Activated naive CD4-positive, alpha-beta T cell treated with anti-CD3 and anti-CD28 coated beads, Interleukin-2, amount 10 ng/mL, durations not matched to agents 7 days and 5 days (primary cell): ENCODE measurements around the gene ZGLP1.

Experiments used
- CTCF ChIA-PET: fragments of 350-600 bp; sonication (Branson Sonifier 250); formaldehyde crosslinking; loops from one replicate; lab custom pipeline; 2021; ENCODE audit warnings: antibody characterized with exemption; lab: Charles Lee
- DNase-seq: peaks from one replicate; pipeline ENCODE4 v3.0.0-alpha.2; 2020
- H3K27ac Mint-ChIP-seq: one replicate; pipeline ENCODE4 v1.8.0; 2021; ENCODE audit warnings: mild to moderate bottlenecking, moderate library complexity, mixed read lengths
- H3K27me3 Mint-ChIP-seq: one replicate; pipeline ENCODE4 v1.8.0; 2021; ENCODE audit warnings: mild to moderate bottlenecking, mixed read lengths
- H3K36me3 Mint-ChIP-seq: one replicate; pipeline ENCODE4 v1.8.0; 2021; ENCODE audit warnings: mixed read lengths
- H3K4me1 Mint-ChIP-seq: one replicate; pipeline ENCODE4 v1.8.0; 2021; ENCODE audit warnings: mixed read lengths
- H3K4me3 Mint-ChIP-seq: one replicate; pipeline ENCODE4 v1.8.0; 2021; ENCODE audit warnings: mild to moderate bottlenecking, moderate library complexity, mixed read lengths
- H3K9me3 Mint-ChIP-seq: one replicate; pipeline ENCODE4 v1.8.0; 2021; ENCODE audit warnings: mixed read lengths

ZGLP1 gene

DNA sequence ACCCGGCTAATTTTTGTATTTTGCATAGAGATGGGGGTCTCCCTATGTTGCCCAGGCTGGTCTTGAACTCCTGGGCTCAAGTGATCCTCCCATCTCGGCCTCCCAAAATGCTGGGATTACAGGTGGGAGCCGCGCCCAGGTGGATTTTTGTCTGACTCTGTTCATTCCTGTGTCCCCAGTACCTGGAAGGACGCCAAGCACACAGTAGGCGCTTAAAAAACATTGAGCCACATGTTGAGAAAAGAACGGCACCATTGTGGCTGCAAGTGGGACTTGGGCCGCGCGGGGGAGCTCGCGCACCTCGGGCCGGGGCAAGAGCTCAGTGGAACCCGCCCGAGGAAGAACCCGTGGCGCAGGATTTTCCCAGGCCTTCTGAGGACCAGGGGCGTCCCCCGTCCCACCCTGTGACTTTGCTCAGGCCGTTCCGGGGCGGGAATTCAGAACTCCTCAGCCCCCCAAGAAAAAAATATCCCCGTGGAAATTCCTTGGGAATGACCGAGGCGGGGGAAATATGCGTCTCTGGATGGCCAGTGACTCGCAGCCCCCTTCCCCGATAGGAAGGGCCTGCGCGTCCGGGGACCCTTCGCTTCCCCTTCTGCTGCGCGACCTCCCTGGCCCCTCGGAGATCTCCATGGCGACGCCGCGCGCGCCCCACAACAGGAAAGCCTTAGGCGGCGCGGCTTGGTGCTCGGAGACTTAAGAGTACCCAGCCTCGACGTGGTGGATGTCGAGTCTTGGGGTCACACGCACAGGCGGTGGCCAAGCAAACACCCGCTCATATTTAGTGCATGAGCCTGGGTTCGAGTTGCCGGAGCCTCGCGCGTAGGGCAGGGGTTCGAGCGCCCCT is 40.1 kb downstream of the ZGLP1 start:
- Mint-ChIP-seq H3K27ac (peak overlapping the region; percentile 89), H3K9me3 (no peaks in the 10 kb centered on the region), H3K4me3 (peak overlapping the region; percentile 79), H3K36me3 (peaks cover 3% of the 10 kb centered on the region), H3K4me1 (peaks cover 40% of the 10 kb centered on the region), H3K27me3 (peaks cover 13% of the 10 kb centered on the region)
- CTCF ChIA-PET, result interaction anchor here (0.6 to 7.3 kb wide), 14 partner anchors 9 to 157 kb away, joined by 3 to 133 read pairs (median 12); partner anchors contain the start of genes CDC37, ICAM4 and ICAM5
- peak; percentile 90 for DNase-seq

GRCh38 chr19:10268071-10268470 is 41.5 kb downstream of the ZGLP1 start:
- Mint-ChIP-seq H3K4me3 (no peak overlapping the region), H3K36me3 (no peaks in the 10 kb centered on the region), H3K9me3 (no peaks in the 10 kb centered on the region), H3K27me3 (peaks cover 13% of the 10 kb centered on the region), H3K27ac (no peak overlapping the region), H3K4me1 (peaks cover 37% of the 10 kb centered on the region)
- CTCF ChIA-PET, result interaction anchor here (0.7 to 7.3 kb wide), 4 partner anchors 8 to 124 kb away, joined by 3 to 133 read pairs (median 67); no protein-coding TSS in a partner anchor
- DNase-seq, result no peak

DNA sequence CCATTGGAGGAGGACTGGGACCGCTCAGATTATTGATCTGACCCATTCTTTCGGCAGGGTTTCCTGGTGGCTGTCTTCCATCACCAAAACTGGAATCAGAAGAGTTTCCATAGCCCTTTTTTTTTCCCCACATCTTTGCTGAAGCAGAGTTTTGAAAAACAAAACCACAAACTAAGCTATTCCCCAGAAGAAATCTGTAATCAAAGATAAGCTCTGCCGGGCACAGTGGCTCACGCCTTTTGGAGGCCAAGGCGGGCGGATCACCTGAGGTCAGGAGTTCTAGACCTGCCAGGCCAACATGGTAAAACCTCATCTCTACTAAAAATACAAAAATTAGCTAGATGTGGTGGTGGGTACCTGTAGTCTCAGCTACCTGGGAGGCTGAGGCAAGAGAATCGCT is 42.9 kb downstream of the ZGLP1 start:
- Mint-ChIP-seq H3K36me3 (no peaks in the 10 kb centered on the region), H3K27ac (no peak overlapping the region), H3K4me3 (no peak overlapping the region), H3K27me3 (peaks cover 13% of the 10 kb centered on the region), H3K4me1 (peaks cover 25% of the 10 kb centered on the region), H3K9me3 (no peaks in the 10 kb centered on the region)
- no peak for DNase-seq
- CTCF ChIA-PET, result interaction anchor here (6.6 to 7.3 kb wide), 2 partner anchors 120 to 125 kb away, joined by 69 to 133 read pairs; no protein-coding TSS in a partner anchor

DNA sequence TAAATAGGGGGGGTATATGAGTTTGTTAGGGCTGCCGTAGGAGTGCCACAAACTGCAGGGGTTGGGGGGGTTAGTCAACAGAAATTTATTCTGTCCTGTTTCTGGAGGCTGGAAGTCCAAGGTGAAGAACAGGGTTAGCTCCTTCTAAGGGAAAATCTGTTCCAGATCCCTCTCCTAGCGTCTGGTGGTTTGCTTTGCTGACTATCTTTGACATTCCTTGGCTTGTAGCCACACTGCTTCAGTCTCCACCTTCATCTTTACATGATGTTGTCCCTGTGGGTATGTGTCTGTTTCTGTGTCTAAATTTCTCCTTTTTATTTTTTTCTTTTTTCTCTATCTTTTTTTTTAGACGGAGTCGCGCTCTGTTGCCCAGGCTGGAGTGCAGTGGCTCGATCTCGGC is 46.8 kb downstream of the ZGLP1 start:
- H3K4me3 Mint-ChIP-seq, result no peak overlapping the region
- no peak overlapping the region for H3K27ac Mint-ChIP-seq

DNA sequence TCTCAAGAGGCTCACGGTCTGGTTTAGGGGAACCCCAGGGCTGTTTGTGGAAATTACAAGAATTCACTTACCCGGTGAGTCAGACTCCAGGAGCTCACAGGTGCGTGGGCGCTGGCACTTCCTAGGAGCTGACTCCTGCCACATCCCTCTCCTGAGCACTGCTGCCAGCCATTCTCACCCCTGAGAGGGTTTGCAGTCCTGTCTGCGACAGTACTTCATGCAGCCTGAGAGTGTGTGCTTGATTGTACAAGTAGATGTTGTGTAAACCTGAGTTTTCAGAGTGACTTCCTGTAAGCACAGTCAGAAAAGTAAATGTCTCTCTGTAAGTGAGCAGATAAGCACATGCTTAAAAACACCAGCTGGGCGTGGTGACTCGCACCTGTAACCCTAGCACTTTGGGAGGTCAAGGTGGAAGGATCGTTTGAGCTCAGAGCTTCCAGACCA is 49.5 kb downstream of the ZGLP1 start:
- H3K4me3 Mint-ChIP-seq, result no peak overlapping the region
- H3K4me1 Mint-ChIP-seq, result peaks cover 11% of the 10 kb centered on the region
- H3K27ac Mint-ChIP-seq, result peak overlapping the region; percentile 72
- H3K27me3 Mint-ChIP-seq, result no peaks in the 10 kb centered on the region
- no peaks in the 10 kb centered on the region for H3K9me3 Mint-ChIP-seq
- CTCF ChIA-PET, result interaction anchor here (0.9 to 7.8 kb wide), 14 partner anchors 10 to 321 kb away, joined by 3 to 140 read pairs (median 4); partner anchors contain the start of genes ICAM1 and TYK2
- peak; percentile 36 for DNase-seq
- peaks cover 31% of the 10 kb centered on the region for H3K36me3 Mint-ChIP-seq

More for the DNA sequence above, 46.8 kb downstream of the ZGLP1 start:
- DNase-seq, result no peak
- Mint-ChIP-seq H3K9me3 (no peaks in the 10 kb centered on the region), H3K27me3 (no peaks in the 10 kb centered on the region), H3K36me3 (peaks cover 15% of the 10 kb centered on the region), H3K4me1 (peaks cover 11% of the 10 kb centered on the region)
- CTCF ChIA-PET, result interaction anchor here (7.8 kb wide), 1 partner anchor 124 kb away, joined by 140 read pairs; no protein-coding TSS in a partner anchor

- DNase-seq, result peak; percentile 96
- Mint-ChIP-seq H3K4me3 (no peak overlapping the region), H3K27me3 (no peaks in the 10 kb centered on the region), H3K4me1 (peaks cover 14% of the 10 kb centered on the region), H3K36me3 (peaks cover 37% of the 10 kb centered on the region), H3K9me3 (no peaks in the 10 kb centered on the region), H3K27ac (peak overlapping the region; percentile 72)
- CTCF ChIA-PET, result interaction anchor here (0.7 to 7.8 kb wide), 25 partner anchors 9 to 322 kb away, joined by 3 to 140 read pairs (median 5); partner anchors contain the start of genes CDC37, FDX2, ICAM1 and ICAM5
These were observed 50.3 kb downstream of the ZGLP1 start for GRCh38 chr19:10259162-10259905.

- H3K9me3 Mint-ChIP-seq, result no peaks in the 10 kb centered on the region
- DNase-seq, result no peak
- no peak overlapping the region for H3K27ac Mint-ChIP-seq
- peaks cover 40% of the 10 kb centered on the region for H3K36me3 Mint-ChIP-seq
- no peak overlapping the region for H3K4me3 Mint-ChIP-seq
- H3K4me1 Mint-ChIP-seq, result peaks cover 18% of the 10 kb centered on the region
- CTCF ChIA-PET, result interaction anchor here (0.7 to 7.8 kb wide), 16 partner anchors 8 to 159 kb away, joined by 3 to 140 read pairs (median 5); partner anchors contain the start of genes CDC37, FDX2, ICAM1 and ICAM5
- H3K27me3 Mint-ChIP-seq, result no peaks in the 10 kb centered on the region
These were observed 51.4 kb downstream of the ZGLP1 start for GRCh38 chr19:10258080-10258710.

GRCh38 chr19:10256970-10257615 is 52.5 kb downstream of the ZGLP1 start:
- Mint-ChIP-seq H3K27ac (no peak overlapping the region), H3K4me3 (no peak overlapping the region), H3K9me3 (no peaks in the 10 kb centered on the region), H3K36me3 (peaks cover 40% of the 10 kb centered on the region), H3K4me1 (peaks cover 25% of the 10 kb centered on the region), H3K27me3 (no peaks in the 10 kb centered on the region)
- CTCF ChIA-PET, result interaction anchor here (0.7 to 7.8 kb wide), 6 partner anchors 13 to 179 kb away, joined by 3 to 140 read pairs (median 4); partner anchors contain the start of gene ICAM1
- no peak for DNase-seq

- CTCF ChIA-PET, result interaction anchor here (0.6 to 7.8 kb wide), 6 partner anchors 14 to 179 kb away, joined by 3 to 140 read pairs (median 3); partner anchors contain the start of gene ICAM1
- Mint-ChIP-seq H3K27me3 (peaks cover 4% of the 10 kb centered on the region), H3K36me3 (peaks cover 40% of the 10 kb centered on the region), H3K27ac (no peak overlapping the region), H3K4me3 (no peak overlapping the region), H3K9me3 (no peaks in the 10 kb centered on the region), H3K4me1 (peaks cover 28% of the 10 kb centered on the region)
- DNase-seq, result no peak
These were observed 53.1 kb downstream of the ZGLP1 start for GRCh38 chr19:10256551-10256950.

DNA sequence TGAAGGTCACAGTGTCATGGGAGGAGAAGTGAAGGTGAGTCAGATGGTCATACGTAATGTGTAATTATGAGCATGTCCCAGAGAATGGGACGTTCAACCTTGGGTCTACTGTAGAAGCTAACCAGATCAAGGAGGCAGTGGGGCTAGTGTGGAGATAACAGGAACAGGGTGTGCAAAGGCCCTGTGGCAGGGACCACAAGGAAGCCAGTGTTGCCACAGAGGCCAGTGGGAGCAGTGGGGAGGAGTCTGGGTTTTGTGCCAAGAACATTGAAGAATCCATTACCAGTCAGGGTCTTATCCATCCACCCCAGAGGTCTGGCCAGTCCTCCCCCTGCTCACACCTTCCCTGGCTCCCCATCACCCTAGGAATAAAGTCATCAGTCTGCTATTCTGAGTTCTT is 54.3 kb downstream of the ZGLP1 start:
- DNase-seq, result no peak
- CTCF ChIA-PET, result interaction anchor here (1.1 to 2.5 kb wide), 2 partner anchors 15 to 133 kb away, joined by 4 to 9 read pairs; partner anchors contain the start of gene ICAM1
- Mint-ChIP-seq H3K27me3 (peaks cover 4% of the 10 kb centered on the region), H3K9me3 (no peaks in the 10 kb centered on the region), H3K36me3 (peaks cover 40% of the 10 kb centered on the region), H3K27ac (no peak overlapping the region), H3K4me1 (peaks cover 34% of the 10 kb centered on the region), H3K4me3 (no peak overlapping the region)
